ENCODE measurements around the gene DYNC1LI1.

GRCh38 chr3:32557640-32558352 lies 12.9 kb downstream of the DYNC1LI1 start:
- TF ChIP-seq CTCF (conservative IDR thresholded peaks at IDR 0.05 in 1 of 2, IDR thresholded peaks at IDR 0.05 in 1 of 2; ENCODE audit: low read depth in 1 of 2, low read length in 2 of 2) (no peak), EZH2 (IDR thresholded peaks at IDR 0.05; ENCODE audit: low read length, missing control alignments) (no peak)
